Ectodermal cell (in vitro differentiated cells): Measurements from ENCODE around the gene NFYA.

ENCODE experiments used
- H3K27ac ChIP-seq: 2 replicates; pipeline ENCODE4 v1.7.0; 2013; ENCODE audit warnings: mild to moderate bottlenecking, low read depth, low read length; ENCODE audit not compliant: insufficient read depth, poor library complexity, severe bottlenecking
- H3K27me3 ChIP-seq: 2 replicates; pipeline ENCODE4 v1.7.0; 2013; ENCODE audit warnings: mild to moderate bottlenecking, low read length; ENCODE audit not compliant: insufficient read depth, control insufficient read depth, poor library complexity, severe bottlenecking
- H3K36me3 ChIP-seq: one replicate; pipeline ENCODE4 v1.7.0; 2013; ENCODE audit warnings: low read length; ENCODE audit not compliant: control insufficient read depth, insufficient read depth
- H3K4me1 ChIP-seq: one replicate; pipeline ENCODE4 v1.7.0; 2013; ENCODE audit warnings: low read length; ENCODE audit not compliant: control insufficient read depth, insufficient read depth
- H3K4me3 ChIP-seq: 2 replicates; pipeline ENCODE4 v1.7.0; 2013; ENCODE audit warnings: low read depth, low read length, control low read depth; ENCODE audit not compliant: insufficient read depth
- H3K9me3 ChIP-seq: 2 replicates; pipeline ENCODE4 v1.7.0; 2013; ENCODE audit warnings: mild to moderate bottlenecking, low read length, moderate library complexity; ENCODE audit not compliant: control insufficient read depth
- WGBS, 2 experiments: methylation state at CpG; one replicate each; pipeline ENCODE4 v1.1.7; 2013; ENCODE audit warnings: missing lambda C conversion rate in 2 of 2; 5-methylcytosine and 5-hydroxymethylcytosine counted together

The NFYA gene

GRCh38 chr6:41073203-41073967 is 611 bp downstream of the NFYA start:
- H3K27me3 ChIP-seq: no peaks in the 10 kb centered on the region
- H3K27ac ChIP-seq: peak overlapping the region; percentile 98
- peak overlapping the region; percentile 94 for H3K4me3 ChIP-seq
- H3K4me1 ChIP-seq: peaks cover 9% of the 10 kb centered on the region
- 0% methylated on average over 74 of the region's 74 CpGs for WGBS, 2 experiments
- no peaks in the 10 kb centered on the region for H3K9me3 ChIP-seq
- H3K36me3 ChIP-seq: peaks cover 5% of the 10 kb centered on the region

- 4 to 8% methylated on average over 11 of the region's 11 CpGs for WGBS, 2 experiments
- H3K27ac ChIP-seq: peak overlapping the region; percentile 98
Measured at GRCh38 chr6:41073968-41074691, 1.4 kb downstream of the NFYA start.

GRCh38 chr6:41074692-41075436 is 2.1 kb downstream of the NFYA start:
- 70 to 75% methylated on average over 10 to 11 of the region's 11 CpGs for WGBS, 2 experiments
- H3K36me3 ChIP-seq: peaks cover 11% of the 10 kb centered on the region
- H3K4me3 ChIP-seq: peak overlapping the region; percentile 94
- peaks cover 9% of the 10 kb centered on the region for H3K4me1 ChIP-seq
- no peaks in the 10 kb centered on the region for H3K9me3 ChIP-seq
- H3K27me3 ChIP-seq: no peaks in the 10 kb centered on the region
- H3K27ac ChIP-seq: no peak overlapping the region

More at GRCh38 chr6:41073968-41074691, 1.4 kb downstream of the NFYA start:
- Histone ChIP-seq H3K36me3 (peaks cover 6% of the 10 kb centered on the region), H3K9me3 (no peaks in the 10 kb centered on the region), H3K4me1 (peaks cover 9% of the 10 kb centered on the region), H3K27me3 (no peaks in the 10 kb centered on the region), H3K4me3 (peak overlapping the region; percentile 94)

- peaks cover 21% of the 10 kb centered on the region for H3K36me3 ChIP-seq
- H3K27me3 ChIP-seq: no peaks in the 10 kb centered on the region
- H3K4me3 ChIP-seq: no peak overlapping the region
- no peak overlapping the region for H3K27ac ChIP-seq
- no peaks in the 10 kb centered on the region for H3K9me3 ChIP-seq
- WGBS, 2 experiments: 88 to 94% methylated on average over 4 of the region's 4 CpGs
- peaks cover 9% of the 10 kb centered on the region for H3K4me1 ChIP-seq
Measured at GRCh38 chr6:41075651-41076626, 3.2 kb downstream of the NFYA start.

- no peaks in the 10 kb centered on the region for H3K9me3 ChIP-seq
- H3K27ac ChIP-seq: no peak overlapping the region
- peaks cover 9% of the 10 kb centered on the region for H3K4me1 ChIP-seq
- H3K27me3 ChIP-seq: no peaks in the 10 kb centered on the region
- no peak overlapping the region for H3K4me3 ChIP-seq
- 94 to 100% methylated on average over 2 of the region's 2 CpGs for WGBS, 2 experiments
- peaks cover 25% of the 10 kb centered on the region for H3K36me3 ChIP-seq
Measured at GRCh38 chr6:41077536-41077935, 4.8 kb downstream of the NFYA start.

- 83 to 100% methylated on average over 1 to 2 of the region's 3 CpGs for WGBS, 2 experiments
- Histone ChIP-seq H3K4me3 (no peak overlapping the region), H3K27ac (no peak overlapping the region), H3K36me3 (peaks cover 25% of the 10 kb centered on the region), H3K9me3 (no peaks in the 10 kb centered on the region), H3K4me1 (peaks cover 9% of the 10 kb centered on the region), H3K27me3 (no peaks in the 10 kb centered on the region)
Measured at GRCh38 chr6:41078101-41078500, 5.3 kb downstream of the NFYA start.

- Histone ChIP-seq H3K27me3 (no peaks in the 10 kb centered on the region), H3K36me3 (peaks cover 25% of the 10 kb centered on the region), H3K4me3 (no peak overlapping the region), H3K4me1 (peaks cover 9% of the 10 kb centered on the region), H3K27ac (no peak overlapping the region), H3K9me3 (no peaks in the 10 kb centered on the region)
- WGBS, 2 experiments: 91 to 94% methylated on average over 1 of the region's 1 CpG
Measured at GRCh38 chr6:41079080-41079479, 6.3 kb downstream of the NFYA start.

GRCh38 chr6:41080621-41081020 is 7.8 kb downstream of the NFYA start:
- Histone ChIP-seq H3K9me3 (no peaks in the 10 kb centered on the region), H3K36me3 (peaks cover 29% of the 10 kb centered on the region), H3K27ac (no peak overlapping the region), H3K27me3 (no peaks in the 10 kb centered on the region), H3K4me1 (no peaks in the 10 kb centered on the region), H3K4me3 (no peak overlapping the region)
- 97% methylated on average over 2 of the region's 2 CpGs for WGBS, 2 experiments

- no peaks in the 10 kb centered on the region for H3K4me1 ChIP-seq
- peaks cover 29% of the 10 kb centered on the region for H3K36me3 ChIP-seq
- H3K4me3 ChIP-seq: no peak overlapping the region
- no peaks in the 10 kb centered on the region for H3K9me3 ChIP-seq
- no peaks in the 10 kb centered on the region for H3K27me3 ChIP-seq
- no peak overlapping the region for H3K27ac ChIP-seq
Measured at GRCh38 chr6:41083072-41083471, 10.3 kb downstream of the NFYA start.
